Retinal pigment epithelial cell (primary cell): ENCODE data around the gene BACH2.
A peak's percentile ranks its signal among the peaks of the same experiment; 100 is the strongest.

ENCODE experiments used
- DNase-seq: peaks from one replicate; pipeline ENCODE4 v3.0.0-alpha.2; 2010; ENCODE audit warnings: low read depth
- H3K4me3 ChIP-seq: 2 replicates; pipeline ENCODE4 v1.5.1; 2011; ENCODE audit warnings: mild to moderate bottlenecking, low read length, control low read depth, moderate library complexity
- CTCF ChIP-seq: conservative IDR thresholded peaks from 2 replicates; pipeline ENCODE4 v1.5.1; 2011; ENCODE audit warnings: low read depth, low read length, control low read depth, inconsistent platforms

The BACH2 gene

GRCh38 chr6:90184334-90185298 lies 112.0 kb downstream of the BACH2 start:
- peak; percentile 89 for DNase-seq
- no peak for TF ChIP-seq CTCF
- peak overlapping the region; percentile 1 for H3K4me3 ChIP-seq

- H3K4me3 ChIP-seq: no peak overlapping the region
- DNase-seq: peak; percentile 30
- TF ChIP-seq CTCF: no peak
Observed at GRCh38 chr6:90183587-90184333, 112.9 kb downstream of the BACH2 start.

GRCh38 chr6:90180526-90180925 lies 116.1 kb downstream of the BACH2 start:
- no peak overlapping the region for H3K4me3 ChIP-seq
- DNase-seq: no peak
- TF ChIP-seq CTCF: no peak

GRCh38 chr6:90179190-90180169 lies 117.2 kb downstream of the BACH2 start:
- no peak overlapping the region for H3K4me3 ChIP-seq
- no peak for DNase-seq
- peak; percentile 49 for TF ChIP-seq CTCF

GRCh38 chr6:90178384-90178855 lies 118.2 kb downstream of the BACH2 start:
- DNase-seq: no peak
- no peak for TF ChIP-seq CTCF

More at GRCh38 chr6:90178384-90178855, 118.2 kb downstream of the BACH2 start:
- no peak overlapping the region for H3K4me3 ChIP-seq
